Activated T-helper 1 cell treated with anti-CD3 and anti-CD28 coated beads, Interleukin-2, amount 50 U/mL, for 16 hours (primary cell): ENCODE measurements around the gene GPR84.

Source experiments
- DNase-seq, 2 donors: peaks; one replicate each; pipeline ENCODE4 v3.0.0-alpha.2; 2020; ENCODE audit warnings: low read depth in 1 of 2, low spot score in 1 of 2

GPR84 gene

DNA sequence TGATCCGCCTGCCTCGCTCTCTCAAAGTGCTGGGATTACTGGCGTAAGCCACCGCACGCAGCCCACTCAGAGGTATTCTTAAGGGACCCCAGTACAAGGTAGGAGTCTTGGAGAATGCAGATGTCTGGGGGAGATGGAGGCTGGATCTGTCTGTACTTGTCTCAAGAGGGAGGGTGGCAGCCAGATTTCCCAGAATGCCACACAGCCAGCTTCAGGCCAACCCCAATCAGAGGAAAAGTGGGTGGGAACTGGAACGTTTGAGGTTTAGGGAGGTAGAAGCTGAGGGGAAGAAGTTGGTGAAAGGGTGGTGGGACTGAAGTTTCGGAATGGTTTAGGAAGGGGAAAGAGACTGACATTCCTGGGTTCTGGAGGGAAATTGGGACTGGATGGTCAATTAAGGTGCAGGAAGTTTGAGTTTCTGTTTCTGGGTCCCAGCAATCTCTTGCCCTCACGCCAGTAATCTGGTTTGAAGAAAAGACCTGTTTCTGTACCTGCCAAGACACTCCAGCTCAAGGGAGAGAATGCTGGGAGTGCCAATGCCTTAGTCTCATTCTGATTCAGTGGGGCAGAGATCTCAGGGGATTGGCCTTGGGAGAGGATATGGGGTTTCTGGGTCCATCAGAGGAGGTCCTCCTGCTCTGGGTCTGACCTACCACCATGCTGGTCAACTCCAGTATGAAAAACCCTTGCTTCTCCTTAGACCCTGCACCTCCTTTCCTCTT, 28.4 kb upstream of the GPR84 start:
- DNase-seq = no peak

DNA sequence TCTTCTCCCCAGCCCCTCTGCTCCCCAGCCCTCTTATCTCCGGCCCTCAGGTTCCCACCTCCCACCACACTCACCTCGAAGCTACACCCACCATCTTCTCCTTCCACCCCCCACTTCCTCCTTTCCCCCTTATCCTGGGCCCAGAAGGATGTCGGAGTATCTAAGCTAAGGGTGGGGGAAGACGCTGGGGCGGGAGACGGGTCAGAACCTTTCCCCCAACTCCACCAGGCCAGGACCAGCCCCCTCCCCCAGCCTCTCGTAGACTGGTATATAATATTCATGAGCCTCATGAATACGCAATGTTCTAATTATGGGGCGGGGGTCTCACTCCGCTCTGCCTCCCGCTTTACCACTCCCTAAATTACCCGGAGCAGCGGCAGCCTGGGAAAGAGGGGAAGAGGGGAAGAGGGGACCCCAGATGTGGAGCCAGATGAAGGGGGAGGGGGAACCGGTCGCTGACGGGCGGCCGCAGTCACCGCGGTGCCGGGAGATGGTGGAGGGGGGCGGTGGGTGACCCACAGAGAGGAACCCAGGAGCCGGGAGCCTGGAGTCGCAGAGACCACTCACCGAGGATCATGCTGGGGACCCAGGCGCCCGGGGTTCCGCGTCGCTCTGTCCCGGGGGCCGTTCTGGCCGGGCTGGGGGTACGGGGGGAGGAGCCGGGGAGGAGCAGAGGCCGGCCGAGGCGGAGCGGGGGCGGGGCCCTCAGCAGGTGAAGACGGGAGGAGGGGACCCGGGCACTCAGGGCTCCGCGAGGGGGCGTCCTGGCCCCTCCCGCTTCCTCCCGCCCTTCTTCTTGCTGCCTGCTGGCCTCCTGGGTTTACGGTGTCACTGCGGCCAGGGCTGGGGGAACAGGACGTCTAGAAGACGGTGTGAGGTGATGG, 26.6 kb upstream of the GPR84 start:
- peak; percentile 29 to 59 for DNase-seq

DNA sequence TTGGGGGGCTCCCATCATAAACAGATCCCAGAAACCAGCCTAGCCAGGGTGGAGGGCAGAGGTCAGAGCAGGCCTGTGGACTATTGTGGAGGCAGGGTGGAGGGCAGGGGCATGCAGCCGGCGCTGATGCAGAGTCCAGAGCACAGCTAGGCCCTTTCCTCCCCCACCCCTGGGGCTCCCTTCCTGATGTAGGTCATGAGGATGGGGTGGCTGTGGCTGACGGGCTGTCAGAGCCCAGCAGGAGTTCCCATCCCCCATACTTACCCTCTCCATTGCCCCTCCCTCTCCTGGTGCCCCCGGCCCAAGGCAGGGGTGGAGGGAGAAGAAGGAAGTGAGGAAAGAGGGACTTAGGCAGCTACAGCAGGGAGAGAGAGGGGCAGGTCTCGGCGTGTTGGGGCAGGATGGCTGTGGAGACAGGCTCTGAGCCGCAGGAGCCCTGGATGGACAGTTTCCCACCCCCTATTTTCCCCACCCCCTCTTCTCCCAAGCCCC, 25.9 kb upstream of the GPR84 start:
- no peak for DNase-seq

DNA sequence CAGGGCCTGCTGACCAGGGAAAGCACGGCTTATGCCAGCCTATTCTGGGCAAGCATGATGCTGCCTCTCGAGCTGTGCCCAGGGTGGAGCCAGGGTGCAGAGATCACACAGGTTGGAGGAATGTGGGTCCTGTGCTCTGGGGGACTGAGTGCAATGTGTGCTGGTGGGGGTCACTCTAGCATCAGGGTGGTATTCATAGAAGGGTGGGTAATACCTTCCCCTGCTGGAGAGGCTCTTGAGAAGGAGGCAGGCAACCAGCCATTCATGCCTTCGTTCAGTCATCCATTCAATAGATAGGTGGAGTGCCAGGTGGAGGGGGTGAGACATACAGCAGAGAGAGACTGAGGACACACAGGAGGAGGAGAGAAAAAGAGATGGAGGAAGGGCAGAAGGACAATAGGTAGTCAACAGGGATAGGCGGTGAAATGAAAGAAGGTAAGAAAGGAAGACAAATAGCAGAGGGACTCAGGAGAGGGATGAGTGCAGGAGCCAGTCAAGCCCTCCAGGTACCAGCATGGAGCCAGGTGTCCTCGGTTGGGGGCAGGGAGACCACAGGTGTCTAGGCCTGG, 25.4 kb upstream of the GPR84 start:
- DNase-seq = no peak

DNA sequence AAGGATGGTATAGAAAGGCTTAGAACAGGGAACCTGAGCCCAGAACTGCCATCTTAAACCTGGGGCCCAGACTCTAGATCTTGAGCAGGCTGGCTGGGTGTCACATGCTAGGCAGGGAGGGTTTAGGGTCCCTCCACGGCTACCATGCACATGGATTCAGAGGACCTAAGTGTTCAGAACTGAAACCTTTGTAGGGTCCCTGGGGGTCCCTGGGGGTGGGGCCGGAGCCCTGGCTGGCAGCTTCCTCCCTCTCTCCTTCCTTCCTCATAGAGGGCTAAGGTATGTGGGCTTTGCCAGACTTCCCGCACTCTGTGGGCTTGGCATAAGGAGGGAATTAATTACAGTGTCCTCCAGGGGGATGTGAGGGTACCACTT, 24.8 kb upstream of the GPR84 start:
- DNase-seq = no peak

DNA sequence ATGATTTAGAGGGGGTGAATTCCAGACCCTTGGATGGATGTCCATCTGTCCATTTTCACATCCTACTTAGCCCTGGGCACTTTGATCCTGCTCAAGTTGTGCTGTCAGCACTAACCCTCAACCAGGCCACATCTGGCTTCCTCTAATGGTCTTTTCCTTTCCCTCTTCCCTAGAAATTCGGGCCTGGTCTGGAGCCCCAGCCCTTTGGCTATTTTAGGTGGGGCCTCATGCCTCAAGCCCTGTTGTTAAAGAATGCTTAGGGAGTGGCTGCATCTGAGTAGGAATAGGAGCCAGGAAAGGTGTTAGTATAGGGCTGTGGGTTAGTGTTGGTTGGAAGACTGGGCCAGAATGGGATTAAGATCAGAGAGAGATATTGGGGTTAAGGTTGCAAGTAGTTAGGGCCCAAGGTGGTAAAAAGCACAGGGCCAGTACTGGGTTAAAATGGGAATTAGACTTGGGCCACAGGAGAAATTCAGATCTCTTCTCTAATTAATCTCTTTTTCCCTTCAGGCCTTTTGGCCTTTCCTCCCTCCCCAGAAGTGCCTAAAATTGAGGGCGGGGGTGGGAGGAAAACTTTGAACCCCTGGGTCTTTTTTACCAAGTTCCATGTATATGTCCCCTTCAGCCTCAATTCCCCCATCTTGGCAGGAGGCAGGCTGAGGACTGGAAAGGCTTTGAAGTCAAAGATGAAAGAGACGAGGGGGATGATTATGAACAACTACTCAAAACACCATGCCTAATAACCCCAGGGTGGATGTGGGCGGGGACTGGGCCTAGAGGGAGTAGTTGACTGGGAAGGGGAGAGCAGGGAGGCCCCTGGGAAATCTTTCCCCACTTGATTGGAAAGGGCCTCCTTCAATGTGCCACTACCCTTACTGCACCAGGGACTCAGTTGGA, 24.2 kb upstream of the GPR84 start:
- no peak for DNase-seq

DNA sequence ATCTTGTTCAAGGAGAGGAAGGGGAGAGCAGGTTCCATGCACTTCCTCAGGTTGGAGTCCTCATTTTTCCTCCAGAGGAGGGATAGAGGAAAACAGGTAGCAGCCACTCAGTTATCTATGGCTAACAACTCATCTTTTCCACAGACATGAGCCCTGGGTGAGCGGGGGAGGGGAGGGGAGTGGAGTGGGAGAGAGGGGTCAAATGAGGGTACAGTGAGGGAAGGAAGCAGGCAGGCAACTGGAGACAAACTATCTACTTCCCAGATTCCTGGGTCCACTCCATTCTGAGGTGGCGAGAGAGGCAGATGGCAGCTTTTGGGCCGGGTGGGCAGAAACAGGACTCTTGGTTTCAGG, 22.8 kb upstream of the GPR84 start:
- DNase-seq = no peak

DNA sequence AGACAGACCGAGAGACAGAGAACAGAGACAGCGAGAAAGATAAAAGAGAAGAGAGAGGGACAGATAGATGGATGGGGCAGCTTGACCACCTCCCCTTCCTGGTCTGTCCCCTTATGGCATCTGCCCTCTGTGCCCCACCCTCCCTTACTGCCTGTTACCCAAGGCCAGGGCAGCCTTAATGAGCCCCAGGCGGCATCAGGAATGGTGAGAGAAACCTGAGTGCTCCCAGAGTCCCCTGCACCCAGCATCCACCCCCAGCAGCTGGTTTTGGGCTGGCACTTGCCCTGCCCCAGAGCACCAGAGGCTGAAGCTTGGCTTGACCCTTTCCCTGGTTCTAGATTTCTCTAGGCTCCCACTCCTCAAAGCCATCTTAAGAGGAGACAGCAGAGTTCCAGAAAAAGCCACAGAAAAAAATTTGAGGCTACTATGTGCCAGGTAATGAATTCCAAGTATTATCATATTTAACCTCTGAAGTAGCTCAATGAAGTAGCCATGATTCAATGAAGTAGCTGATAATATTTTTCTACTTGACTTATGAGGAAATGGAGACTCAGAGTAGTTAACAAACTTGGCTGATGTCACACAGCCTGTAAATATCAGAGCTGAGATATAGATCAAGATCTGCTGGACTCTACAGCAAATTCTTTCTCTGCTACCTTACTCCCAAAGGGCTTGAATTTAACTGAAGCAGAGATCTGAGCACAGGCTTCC, 22.3 kb upstream of the GPR84 start:
- DNase-seq = no peak

DNA sequence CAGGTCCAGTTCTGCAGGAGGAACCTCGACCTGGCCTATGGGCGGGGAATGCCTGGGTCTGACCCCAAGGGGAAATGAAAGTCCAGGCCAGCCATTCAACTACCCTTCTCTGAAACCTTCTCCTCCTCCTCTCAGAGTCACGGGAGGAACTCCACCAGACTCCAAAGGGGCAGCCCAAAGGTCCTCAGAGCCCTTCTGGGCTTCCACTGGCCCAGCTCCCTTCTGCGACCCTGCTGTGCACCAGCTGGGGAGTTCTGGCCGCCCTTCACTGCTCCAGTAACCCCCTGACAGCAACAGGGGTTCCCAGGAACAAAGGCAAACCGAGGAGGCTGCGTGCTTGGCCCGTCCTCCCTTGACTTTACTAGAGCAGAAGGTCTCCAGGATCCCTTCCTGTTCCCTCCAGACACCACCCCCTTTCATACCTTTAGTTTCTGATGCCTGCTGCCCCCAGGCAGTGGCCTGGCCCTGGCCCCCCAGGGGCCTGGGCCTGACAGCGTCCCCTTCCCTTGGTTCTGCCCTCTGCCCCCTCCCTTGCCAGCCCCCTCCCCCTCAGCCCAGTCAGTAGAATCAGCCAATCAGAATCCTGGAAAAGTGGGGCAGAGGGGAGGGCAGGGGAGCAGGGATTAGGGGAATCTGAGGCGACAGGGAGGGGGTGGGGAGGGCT, 21.1 kb upstream of the GPR84 start:
- no peak for DNase-seq

DNA sequence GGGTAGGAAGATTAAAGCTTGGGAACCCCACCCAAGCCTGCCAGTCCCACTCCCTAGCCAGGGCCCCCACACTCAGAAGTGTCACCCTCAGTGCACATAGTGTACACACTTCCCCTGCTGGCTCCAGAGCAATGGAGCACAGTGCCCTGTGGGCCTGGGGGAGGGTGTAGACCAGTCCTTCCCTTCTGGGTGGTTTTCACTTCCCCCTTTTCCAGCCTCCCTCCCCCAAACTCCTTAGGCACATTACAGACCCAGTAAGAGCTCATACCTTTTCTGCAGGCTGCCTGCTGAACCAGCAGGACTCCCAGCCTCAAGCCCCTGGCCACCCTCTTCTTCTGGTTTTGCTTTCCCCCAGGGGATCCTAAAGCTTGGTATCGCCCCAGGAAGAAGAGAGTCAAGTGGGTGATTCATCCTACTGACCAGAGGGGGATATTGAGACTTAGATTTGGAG, 20.3 kb upstream of the GPR84 start, which contains the start of gene ZNF385A:
ZNF385A (minus strand) TSS at position 143 of the 451 bp plus-strand sequence. CDS start 219 bp downstream, outside the sequence.
- no peak for DNase-seq

DNA sequence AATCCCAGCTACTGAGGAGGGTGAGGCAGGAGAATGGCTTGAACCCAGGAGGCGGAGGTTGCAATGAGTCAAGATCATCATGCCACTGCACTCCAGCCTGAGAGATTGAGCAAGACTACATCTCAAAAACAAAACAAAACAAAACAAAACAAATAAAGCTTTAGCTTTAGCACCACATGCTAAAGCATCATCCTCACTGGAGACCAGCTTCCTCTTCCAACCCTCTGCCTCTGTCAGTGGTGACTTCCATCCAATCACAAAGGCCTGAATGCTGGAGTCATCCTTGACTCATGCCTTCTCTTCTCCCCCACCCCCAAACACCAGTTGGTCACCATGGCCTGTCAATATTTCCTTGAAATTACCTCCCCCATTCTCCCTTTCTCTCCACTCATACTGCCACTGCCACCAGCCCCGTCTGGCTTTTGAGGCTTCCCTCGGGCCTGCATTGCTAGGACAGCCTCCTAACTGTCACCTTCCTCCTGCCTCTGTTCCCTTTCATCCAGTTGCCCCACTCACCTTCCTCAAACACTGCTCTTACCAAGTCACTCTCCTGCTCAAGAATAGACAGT, 18.8 kb upstream of the GPR84 start:
- no peak for DNase-seq

DNA sequence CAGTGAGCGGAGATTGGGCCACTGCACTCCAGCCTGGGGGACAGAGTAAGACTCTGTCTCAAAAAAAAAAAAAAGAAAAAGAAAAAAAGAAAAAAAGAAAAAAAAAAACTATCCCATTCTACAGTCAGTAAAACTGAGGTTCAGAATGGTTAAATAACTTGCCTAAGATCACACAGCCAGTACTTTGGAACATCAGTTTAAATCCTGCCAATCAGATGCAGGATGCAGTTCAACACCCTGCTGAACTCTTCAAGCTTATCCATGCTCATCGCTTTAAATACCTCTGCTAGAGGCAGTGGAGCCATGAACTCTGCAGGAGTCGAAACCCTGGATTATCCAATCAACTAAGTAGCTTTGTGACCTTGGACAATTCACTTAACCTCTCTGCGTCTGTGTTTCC, 16.9 kb upstream of the GPR84 start:
- no peak for DNase-seq

DNA sequence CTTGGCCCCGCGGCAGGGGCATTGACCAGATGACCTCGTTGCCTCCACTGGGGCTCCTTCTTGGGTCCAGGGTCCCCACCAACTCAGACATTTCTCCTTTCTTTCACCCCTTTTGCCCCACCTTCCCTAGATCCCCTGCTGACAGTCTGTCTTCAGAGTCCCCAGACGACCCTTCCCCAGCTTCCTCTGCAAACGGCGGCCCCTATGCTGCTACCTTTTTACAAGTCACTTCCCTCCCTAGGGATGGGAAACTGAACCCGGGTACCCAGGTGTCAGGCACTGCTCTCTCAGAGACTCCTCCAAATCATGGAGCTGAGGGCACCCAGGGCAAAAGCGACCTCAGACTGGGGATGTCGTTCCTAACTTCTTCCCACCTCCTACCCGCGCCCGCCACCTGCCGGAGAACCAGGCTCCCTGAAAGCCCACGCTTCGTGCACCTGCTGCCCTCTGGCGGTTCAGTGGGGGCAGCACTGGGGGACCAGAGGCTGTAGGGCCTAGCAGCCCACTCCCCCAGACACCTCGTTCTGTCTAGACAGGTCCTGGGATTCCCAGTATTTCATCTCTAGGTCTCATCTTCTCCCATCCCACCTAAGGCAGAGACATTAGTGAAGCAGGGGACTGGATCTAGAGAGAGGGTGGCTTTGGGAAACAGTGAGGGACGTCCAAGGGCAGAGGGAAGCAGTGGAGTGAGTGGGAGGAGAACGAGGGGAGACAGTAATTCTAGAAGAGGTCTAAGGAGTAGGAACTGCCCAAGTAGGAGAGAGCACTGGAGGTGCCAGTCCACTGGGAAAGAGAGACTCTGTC, 15.3 kb upstream of the GPR84 start:
- DNase-seq = peak; percentile 80 to 81

DNA sequence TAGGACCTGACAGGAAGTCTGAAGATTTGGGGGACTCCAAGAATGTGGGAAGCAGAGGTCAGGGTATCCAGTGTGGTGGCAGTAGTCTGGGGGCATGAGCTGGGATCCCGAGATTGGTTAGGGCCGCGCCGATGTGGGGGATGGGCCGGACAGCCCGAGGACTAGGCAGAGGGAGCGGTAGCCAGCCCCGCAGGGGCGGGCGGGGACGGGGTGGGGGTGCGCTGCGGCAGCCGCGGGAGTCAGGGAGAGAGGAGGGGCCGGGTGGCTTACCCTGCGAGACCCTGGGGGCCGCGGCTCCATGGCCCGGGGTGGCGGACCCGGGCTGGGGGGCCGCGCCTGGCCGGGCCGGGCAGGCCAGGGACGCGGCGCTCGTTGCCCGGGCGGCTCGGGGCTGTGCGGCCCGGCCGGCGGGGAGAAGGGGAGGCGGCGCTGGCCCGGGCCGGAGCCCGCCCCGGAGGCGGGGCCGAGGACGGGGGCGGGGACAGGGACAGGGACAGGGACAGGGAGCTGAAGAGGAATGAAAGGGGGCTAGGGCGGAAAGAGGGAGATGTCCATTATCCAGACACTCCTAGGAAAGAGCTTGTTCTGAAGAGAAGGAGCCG, 14.6 kb upstream of the GPR84 start:
- DNase-seq = no peak

DNA sequence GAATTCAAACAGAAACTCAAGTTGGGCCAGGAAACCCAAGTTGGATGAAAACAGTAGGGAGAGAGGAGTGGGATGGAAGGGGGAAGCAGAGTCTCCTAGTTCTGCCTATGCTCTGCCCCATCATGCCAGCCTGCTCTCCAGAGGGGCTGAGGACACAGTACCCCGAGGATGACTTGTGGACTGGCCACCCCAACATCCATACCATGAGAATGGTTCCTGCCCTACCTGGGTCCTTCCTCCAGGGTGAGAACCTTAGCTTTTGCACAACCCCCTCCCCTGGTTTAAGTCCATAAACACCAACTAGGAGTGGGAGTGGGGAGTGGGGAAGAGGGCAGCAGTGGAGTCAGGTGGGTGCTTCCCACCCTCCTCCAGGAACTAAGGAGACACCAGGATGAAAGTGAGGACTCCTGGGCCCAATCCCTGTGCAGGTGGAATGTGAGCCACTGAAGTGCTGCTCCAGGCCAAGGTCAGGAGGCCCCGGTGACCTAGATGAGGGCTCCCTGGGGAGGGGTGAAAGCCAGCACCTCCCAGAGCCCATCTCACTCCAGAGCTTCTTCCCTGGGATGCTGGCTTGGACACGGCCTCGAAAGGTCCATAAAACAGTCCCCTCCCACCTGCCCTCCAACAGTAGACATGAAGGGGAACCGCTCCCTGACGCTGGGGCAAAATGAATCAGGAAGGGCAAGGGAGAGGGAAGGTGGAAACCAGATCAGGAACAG, 13.7 kb upstream of the GPR84 start:
- no peak for DNase-seq

DNA sequence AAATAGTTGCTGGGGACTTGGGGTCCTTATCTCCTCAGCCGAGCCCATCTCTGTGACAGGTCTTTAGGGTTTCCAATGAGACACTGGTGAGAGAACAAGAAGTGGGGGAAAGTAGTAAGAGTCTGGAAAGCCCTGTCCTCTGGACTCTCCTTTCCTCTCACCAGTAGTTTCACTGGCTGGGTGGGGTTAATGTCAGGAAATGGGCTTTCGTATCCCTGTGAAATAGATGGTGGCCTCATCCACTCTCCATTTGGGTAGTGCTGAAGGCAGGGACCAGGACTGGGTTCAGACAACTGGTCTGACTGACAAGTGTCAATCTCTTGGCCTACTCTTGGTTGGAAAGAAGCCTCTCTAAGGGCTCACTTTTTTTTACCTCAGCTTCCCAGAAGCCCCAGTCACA, 12.7 kb upstream of the GPR84 start:
- no peak for DNase-seq

DNA sequence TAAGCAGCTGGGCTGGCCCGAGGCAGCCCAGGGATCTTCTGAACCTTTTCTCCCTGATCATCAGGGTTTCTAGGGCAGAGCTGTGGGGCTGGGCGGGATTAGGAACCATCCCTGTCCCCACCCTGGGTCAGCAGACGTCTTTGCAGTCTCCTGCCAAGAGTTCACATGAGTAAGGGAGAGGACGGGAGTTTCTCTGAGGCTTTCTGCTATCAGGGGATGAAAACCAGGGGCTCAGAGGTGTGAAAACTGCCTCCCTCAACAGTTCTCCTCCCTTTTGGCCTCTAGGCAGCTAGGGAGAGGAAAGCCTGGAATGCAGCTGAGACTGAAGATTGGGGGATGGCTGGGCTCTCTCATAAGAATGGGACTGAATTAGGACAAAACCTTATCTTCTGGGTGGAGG, 12.3 kb upstream of the GPR84 start:
- no peak for DNase-seq

DNA sequence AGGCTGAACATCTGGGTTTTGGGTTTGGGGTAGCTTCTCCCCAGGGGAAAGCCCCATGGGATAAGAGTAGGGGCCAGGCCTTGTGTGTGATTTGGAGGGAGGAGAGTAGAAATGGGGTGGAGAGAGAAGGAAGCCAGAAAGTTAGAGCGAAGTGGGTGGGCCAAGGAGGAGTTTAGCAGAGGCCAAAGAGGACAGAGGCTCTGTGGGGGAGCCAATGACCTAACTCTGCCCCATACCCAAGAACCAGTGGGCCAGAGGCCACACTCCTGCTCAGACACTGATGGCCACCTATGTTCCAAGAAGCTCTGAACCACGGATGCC, 10.9 kb upstream of the GPR84 start:
- no peak for DNase-seq
